Dedifferentiated amniotic fluid mesenchymal stem cell (primary cell): ENCODE data around the gene BRSK2.

ENCODE experiments used
- DNase-seq: peaks from one replicate; pipeline ENCODE4 v3.0.0-alpha.2; 2016; ENCODE audit errors: extremely low spot score

The BRSK2 gene

GRCh38 chr11:1451781-1452470 is 62.2 kb downstream of the BRSK2 start:
- no peak for DNase-seq

DNA sequence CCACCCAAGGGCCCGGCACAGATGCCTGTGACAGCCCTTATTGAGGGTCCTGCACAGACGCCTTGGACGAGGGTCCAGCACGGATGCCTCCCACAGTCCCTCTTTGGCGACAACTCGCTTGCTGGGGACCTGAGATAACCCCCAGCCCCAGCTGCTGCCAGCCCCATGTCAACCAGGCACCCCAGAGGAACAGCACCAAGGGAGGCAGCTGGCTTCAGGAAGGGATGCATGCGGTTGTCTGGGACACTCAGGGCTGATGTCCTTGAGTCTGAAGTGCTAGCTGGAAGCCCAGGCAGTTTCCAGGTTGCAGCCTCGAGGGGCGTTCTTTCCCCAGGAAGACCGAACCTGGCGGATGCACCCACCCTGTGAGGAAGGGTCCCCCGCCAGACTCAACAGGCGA is 63.0 kb downstream of the BRSK2 start:
- DNase-seq, result no peak

GRCh38 chr11:1453611-1454034 is 63.9 kb downstream of the BRSK2 start:
- DNase-seq, result no peak

DNA sequence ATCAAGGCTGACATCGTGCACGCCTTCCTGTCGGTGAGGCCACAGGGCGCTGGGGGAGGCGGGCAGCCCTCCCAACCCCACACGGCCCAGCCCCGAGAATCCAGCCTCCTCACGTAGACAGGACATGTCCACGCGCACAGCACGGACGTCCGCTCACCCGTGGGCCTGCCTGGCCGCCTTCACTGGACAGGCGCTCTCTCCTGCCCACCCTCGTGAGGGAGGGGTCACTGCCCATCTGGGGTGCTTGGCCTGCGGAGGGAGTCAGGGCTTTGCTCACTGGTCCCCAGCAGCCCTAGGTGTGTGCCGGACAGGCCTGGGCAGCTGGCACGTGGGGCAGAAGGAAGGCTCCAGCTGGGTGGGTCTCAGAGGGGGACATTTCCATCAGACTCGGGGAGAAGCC is 64.8 kb downstream of the BRSK2 start:
- no peak for DNase-seq

DNA sequence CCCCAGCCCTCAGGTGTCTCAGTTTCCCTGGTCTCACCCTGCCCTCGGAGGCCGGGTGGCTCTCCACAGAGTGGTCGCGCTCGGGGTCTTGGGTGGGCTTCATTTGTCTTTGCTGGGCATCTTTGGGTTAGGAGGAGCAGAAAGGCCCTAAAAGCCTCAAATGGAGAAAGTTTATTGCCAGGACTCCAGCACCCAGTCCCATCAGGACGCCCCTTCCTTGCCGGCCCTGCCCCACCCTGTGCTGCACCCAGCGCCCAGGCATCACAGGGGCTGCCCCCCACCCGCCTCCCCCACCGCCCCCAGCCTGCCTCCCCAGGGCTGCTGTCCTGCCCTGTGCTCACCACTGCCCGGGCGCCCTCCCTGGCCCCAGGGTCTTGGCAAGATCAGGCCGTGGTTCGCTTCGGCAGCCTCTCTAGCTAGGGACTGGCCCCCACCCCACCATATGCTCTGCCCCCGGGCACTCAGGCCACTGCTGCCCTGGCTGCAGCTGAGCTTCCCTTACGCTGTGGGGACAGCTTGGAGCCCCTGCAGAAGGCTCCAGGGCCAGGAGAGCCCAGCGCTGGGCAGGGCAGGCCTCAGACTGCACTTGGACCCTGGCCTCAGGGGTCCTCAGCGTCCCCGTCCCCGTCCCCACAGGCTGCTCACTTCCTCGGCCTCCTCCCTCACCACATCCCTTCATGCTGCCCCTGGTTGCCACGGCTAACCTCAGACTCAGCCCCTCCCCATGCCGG is 65.5 kb downstream of the BRSK2 start:
- DNase-seq, result no peak

GRCh38 chr11:1455763-1456060 is 66.0 kb downstream of the BRSK2 start:
- no peak for DNase-seq

GRCh38 chr11:1456176-1456575 is 66.4 kb downstream of the BRSK2 start:
- no peak for DNase-seq

GRCh38 chr11:1456596-1457325 is 67.0 kb downstream of the BRSK2 start:
- DNase-seq, result no peak

- no peak for DNase-seq
Observed at GRCh38 chr11:1457326-1457680, 67.6 kb downstream of the BRSK2 start.

GRCh38 chr11:1457856-1458255 is 68.1 kb downstream of the BRSK2 start:
- DNase-seq, result no peak

GRCh38 chr11:1458340-1459218 is 68.8 kb downstream of the BRSK2 start:
- no peak for DNase-seq

DNA sequence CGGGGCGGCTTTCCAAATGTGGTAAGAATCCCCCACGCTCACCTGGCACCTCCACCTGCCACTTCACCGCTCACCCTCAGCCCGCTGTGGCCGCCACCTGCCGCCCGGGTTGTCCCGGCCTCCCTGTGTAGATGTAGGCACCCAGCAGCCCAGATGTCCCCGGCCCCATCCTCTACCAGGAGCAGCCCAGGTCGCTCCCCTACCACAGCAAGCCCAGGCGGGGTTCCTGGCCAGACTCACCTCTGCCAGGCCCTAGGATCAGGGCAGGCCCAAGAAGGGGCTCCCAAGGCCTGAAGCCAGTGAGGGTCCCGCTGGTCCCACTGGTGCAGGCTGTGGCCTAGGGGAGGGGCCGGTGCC is 69.5 kb downstream of the BRSK2 start:
- no peak for DNase-seq

- no peak for DNase-seq
Observed at GRCh38 chr11:1459764-1460395, 70.1 kb downstream of the BRSK2 start.

GRCh38 chr11:1460396-1460985 is 70.8 kb downstream of the BRSK2 start:
- DNase-seq, result no peak

- DNase-seq, result no peak
Observed at GRCh38 chr11:1460986-1461825, 71.5 kb downstream of the BRSK2 start.

- DNase-seq, result no peak
Observed at GRCh38 chr11:1461826-1462697, 72.3 kb downstream of the BRSK2 start.

DNA sequence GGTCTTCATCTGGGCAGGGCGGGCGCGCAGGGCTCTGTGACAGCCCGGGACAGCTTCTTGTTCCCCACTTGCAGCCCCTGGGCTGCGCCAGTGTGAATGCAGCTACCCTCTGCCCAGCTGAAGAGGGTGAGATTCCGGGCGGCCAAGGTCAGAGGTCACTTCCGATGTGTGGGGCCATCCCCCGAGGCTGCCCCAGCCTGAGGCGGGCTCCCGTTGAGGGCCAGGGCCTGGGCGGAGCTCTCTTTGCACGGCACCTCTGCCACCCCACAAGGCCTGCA is 72.9 kb downstream of the BRSK2 start:
- no peak for DNase-seq

- no peak for DNase-seq
Observed at GRCh38 chr11:1463056-1463455, 73.3 kb downstream of the BRSK2 start.

GRCh38 chr11:1466784-1467183 is 77.0 kb downstream of the BRSK2 start:
- DNase-seq, result no peak

- no peak for DNase-seq
Observed at GRCh38 chr11:1467270-1467669, 77.5 kb downstream of the BRSK2 start.
